ENCODE results near the gene C17orf78.
A peak's percentile ranks its signal among the peaks of the same experiment; 100 is the strongest.
"Not testable (repeated sequence)": the region's sequence is repeated elsewhere in the genome, so short reads cannot be mapped to it uniquely, and the experiment has no call there.

The C17orf78 gene

GRCh38 chr17:37388266-37388665, 12.5 kb downstream of the C17orf78 start:
- DNase-seq = no peak

- DNase-seq = no peak
Measured at GRCh38 chr17:37389160-37389559, 13.4 kb downstream of the C17orf78 start.

GRCh38 chr17:37391146-37391545, 15.4 kb downstream of the C17orf78 start:
- no peak for DNase-seq

GRCh38 chr17:37392024-37392590, 16.3 kb downstream of the C17orf78 start:
- DNase-seq = no peak

GRCh38 chr17:37393352-37393751, 17.6 kb downstream of the C17orf78 start:
- DNase-seq = no peak

- no peak for DNase-seq
Measured at GRCh38 chr17:37399265-37399803, 23.5 kb downstream of the C17orf78 start.

GRCh38 chr17:37400505-37400904, 24.7 kb downstream of the C17orf78 start:
- DNase-seq = no peak

GRCh38 chr17:37405522-37405921, 29.7 kb downstream of the C17orf78 start:
- not testable (repeated sequence) for DNase-seq

- peak; percentile 35 for DNase-seq
Measured at GRCh38 chr17:37405955-37406634, 30.3 kb downstream of the C17orf78 start.

GRCh38 chr17:37406635-37407461, 31.1 kb downstream of the C17orf78 start, which contains the start of the genes ACACA and TADA2A:
Gene ACACA (minus strand): TSS chr17:37406836. CDS start chr17:37406299, 537 bp downstream.
Gene TADA2A (plus strand): TSS chr17:37406886. CDS start chr17:37411366, 4,480 bp downstream.
- DNase-seq = peak; percentile 72

GRCh38 chr17:37408145-37408479, 32.3 kb downstream of the C17orf78 start:
- not testable (repeated sequence) for DNase-seq

- no peak for DNase-seq
Measured at GRCh38 chr17:37410357-37410756, 34.6 kb downstream of the C17orf78 start.

- DNase-seq = no peak
Measured at GRCh38 chr17:37413875-37414519, 38.2 kb downstream of the C17orf78 start.

- DNase-seq = no peak
Measured at GRCh38 chr17:37417852-37418251, 42.1 kb downstream of the C17orf78 start.

- no peak for DNase-seq
Measured at GRCh38 chr17:37422971-37423625, 47.3 kb downstream of the C17orf78 start.

GRCh38 chr17:37425268-37425667, 49.5 kb downstream of the C17orf78 start:
- DNase-seq = no peak

- no peak for DNase-seq
Measured at GRCh38 chr17:37429039-37429438, 53.3 kb downstream of the C17orf78 start.

GRCh38 chr17:37429453-37429852, 53.7 kb downstream of the C17orf78 start:
- DNase-seq = no peak

GRCh38 chr17:37430051-37430627, 54.4 kb downstream of the C17orf78 start:
- DNase-seq = no peak

- DNase-seq = no peak
Measured at GRCh38 chr17:37432671-37433070, 56.9 kb downstream of the C17orf78 start.

GRCh38 chr17:37438141-37438540, 62.4 kb downstream of the C17orf78 start:
- no peak for DNase-seq

GRCh38 chr17:37440424-37440823, 64.6 kb downstream of the C17orf78 start:
- no peak for DNase-seq
